GM12872 (cell line): ENCODE measurements around the gene RAD51D.

ENCODE experiments used
- TF ChIP-seq, protein P1 (sequence below): IDR thresholded peaks from 3 replicates; pipeline ENCODE4 v1.5.1; 2011; ENCODE audit warnings: low read depth, mild to moderate bottlenecking, low read length, moderate library complexity; ENCODE audit not compliant: insufficient read depth

The RAD51D gene

DNA sequence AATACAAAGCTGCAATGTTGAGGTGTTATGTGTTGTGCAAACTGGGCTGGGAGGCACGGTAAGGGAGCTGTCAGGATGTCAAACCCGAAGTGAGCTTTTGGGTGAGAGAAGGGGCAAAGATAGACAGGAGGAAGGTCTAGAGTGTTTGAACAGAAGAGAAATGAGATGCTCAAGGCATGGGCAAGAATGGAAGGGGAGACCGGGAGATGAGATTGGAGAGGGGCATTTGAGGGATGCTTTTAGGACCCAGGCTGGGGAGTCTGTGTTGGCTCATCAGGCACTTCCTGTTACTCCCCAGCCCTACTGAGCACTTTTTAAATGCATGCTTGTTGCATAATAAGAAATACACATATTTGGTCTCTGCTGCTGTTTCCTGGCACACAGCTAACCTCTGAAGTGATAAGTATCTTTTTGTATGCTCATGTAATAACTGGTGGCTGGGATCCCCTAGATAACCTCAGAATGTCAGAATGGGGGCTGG is 41.7 kb upstream of the RAD51D start:
- TF ChIP-seq, protein P1, sequence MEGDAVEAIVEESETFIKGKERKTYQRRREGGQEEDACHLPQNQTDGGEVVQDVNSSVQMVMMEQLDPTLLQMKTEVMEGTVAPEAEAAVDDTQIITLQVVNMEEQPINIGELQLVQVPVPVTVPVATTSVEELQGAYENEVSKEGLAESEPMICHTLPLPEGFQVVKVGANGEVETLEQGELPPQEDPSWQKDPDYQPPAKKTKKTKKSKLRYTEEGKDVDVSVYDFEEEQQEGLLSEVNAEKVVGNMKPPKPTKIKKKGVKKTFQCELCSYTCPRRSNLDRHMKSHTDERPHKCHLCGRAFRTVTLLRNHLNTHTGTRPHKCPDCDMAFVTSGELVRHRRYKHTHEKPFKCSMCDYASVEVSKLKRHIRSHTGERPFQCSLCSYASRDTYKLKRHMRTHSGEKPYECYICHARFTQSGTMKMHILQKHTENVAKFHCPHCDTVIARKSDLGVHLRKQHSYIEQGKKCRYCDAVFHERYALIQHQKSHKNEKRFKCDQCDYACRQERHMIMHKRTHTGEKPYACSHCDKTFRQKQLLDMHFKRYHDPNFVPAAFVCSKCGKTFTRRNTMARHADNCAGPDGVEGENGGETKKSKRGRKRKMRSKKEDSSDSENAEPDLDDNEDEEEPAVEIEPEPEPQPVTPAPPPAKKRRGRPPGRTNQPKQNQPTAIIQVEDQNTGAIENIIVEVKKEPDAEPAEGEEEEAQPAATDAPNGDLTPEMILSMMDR: no peak

DNA sequence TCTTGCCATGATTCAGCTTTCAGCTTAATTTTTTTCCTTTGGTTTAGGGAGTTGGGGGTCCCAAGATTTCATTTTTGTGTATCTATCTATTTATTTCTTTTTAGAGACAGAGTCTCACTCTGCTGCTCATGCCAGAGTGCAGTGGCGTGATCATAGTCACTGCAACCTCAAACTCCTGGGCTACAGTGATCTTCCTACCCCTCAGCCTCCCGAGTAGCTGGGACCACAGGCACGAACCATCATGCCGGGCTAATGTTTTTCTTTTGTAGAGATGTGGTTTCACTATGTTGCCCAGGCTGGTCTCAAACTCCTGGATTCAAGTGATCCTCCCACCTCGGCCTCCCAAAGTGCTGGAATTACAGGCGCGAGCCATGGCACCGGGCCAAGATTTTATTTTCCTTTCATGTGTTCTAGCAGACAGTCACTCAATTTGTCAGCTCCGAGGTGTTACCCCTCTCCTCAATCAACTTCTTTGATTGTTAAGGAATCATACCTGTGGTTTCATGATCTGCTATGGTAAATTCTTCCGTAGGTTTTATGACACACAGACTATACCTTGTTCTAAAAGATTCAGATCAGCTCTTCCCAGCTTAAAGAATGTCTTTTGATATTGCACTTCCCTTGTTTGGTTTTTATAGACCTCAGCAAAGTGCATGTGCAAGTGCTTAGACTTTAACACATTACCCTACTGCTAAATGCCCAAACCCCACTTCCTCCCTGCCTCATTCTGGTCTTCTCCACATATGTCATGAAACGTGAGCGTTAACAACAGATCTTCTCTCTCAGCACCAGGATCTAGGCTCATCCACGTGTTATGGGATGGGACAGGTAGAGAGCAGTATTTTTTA is 40.9 kb upstream of the RAD51D start:
- TF ChIP-seq, protein P1: no peak

DNA sequence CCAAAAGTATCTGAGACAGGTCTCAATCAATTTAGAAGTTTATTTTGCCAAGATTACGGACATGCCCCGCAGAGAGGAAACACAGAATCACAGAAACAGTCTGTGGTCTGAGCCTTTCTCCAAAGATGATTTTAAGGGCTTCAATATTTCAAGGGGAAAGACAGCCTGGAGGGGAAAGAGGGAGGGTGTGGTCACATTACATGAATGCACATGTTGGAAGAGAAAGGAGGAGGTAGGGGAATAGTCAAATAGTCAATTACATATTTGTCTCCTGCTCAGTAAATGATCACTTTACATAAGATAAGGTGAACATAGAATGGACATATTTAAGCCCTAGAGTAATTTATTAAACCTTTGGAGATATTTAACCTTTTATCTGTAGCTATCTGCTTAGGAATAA is 40.3 kb upstream of the RAD51D start:
- TF ChIP-seq, protein P1: no peak

DNA sequence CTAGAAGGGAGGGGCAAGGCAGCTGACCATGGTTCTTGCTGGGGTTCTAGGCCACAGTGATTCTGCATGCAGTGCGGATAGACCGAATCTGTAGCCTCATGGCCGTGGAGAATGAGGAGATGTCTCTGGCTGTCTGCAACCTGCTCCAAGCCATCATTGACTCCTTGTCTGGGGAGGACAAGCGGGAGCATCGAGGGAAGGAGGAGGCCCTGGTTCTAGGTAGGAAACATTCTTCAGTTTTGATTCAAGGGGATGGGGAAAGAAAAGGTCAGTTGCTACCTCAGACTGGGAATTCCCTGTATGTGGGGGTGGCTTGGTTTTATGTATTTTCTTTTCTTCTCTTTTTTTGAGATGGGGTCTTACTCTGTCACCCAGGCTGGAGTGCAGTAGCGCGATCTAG is 35.6 kb upstream of the RAD51D start:
- TF ChIP-seq, protein P1: no peak

DNA sequence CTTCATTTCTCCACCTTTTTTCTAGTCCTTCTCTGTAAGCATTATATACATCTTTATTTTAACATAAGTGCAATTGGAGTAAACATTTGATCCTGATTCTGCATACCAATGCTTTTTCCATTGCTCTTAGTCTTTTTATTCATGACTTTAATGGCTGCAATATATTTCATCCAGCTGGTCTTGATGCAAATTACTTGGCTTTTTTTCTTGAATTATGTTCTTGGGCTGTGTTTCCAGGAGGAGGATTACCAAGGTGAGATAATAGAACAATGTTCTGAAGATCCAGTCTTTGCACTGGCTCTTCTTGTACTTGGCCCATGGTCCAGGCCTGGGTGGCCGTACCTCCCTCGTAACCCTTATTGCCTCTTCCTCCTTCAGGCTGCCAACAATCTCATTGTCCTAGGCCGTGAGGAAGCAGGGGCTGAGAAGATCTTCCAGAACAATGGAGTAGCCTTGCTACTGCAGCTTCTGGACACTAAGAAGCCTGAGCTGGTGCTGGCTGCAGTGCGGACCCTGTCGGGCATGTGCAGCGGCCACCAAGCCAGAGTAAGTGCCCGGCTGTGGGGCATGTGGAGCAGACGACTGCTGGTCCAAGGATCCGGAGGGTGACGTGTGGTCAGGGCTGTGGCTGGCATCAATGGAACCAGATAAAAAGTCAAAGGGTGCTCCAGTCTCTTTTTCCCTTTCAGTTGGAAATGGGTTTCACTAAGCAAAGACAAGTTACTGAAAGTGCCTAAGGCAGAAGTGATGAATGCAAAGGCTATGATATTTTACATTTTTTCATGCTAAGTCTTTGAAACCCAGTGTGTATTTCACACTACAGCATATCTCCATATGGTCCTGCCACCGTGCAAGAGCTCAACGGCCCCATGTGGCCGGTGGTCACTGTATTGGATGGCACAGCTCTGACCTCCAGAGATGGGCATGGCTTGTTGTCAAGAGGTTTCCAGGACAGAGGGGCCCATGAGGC is 34.8 kb upstream of the RAD51D start:
- TF ChIP-seq, protein P1: no peak

DNA sequence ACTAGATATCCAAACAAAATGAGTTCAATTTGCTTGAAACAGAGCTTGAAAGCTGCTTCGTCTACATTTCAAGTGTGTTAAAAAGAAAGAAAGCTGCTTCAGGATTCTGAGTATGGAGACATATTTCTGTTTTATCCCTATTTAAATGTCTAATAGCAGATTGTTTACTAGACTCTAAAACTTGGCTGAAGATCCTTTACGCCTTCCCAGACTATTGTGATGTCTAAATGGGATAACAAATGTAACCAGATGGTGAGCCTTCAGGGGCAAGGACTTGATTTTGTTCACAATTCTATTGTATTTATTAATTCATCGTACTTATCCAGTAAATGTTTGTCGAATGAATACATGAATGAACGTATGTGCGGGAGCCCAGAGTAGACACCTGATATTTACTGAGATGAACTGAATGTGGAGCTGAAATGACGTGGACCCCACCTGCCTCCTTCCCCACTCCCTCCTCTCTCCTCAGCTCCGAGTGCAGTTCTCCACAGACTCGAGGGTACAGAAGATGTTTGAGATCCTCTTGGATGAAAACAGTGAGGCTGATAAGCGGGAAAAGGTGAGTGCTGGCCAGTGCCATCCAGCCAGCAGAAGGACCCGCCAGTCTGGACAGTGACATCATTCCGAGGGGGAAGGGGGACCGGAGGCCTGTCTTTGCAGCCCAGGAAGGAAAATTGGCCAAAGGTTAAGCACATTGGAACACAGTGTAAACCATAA is 32.9 kb upstream of the RAD51D start:
- TF ChIP-seq, protein P1: no peak
